GM12878 (cell line): ENCODE measurements around the gene LAMA4. TPM values are rescaled to one million over a fixed set of nuclear protein-coding genes. Genes with fewer than 3 reads are reported as not detected.

Source experiments
- ATAC-seq: fragments of 200-7000 bp; cut with Tn5 transposase; 3 replicates; pipeline ENCODE4 v1.9.1; 2020; ENCODE audit warnings: mild to moderate bottlenecking, moderate library complexity
- BruUV-seq: library from RNA; stranded (reverse); fragments of 400-500 nt; replicated peaks from 2 replicates; lab custom pipeline; 2021; lab: Mats Ljungman, UMichigan
- CTCF ChIA-PET: fragments of 300-600 bp; sonication (Branson Sonifier 250); formaldehyde crosslinking; extraction: SDS; loops from one replicate; lab custom pipeline; 2021; ENCODE audit warnings: inconsistent platforms; lab: Yijun Ruan, JAX
- POLR2A ChIA-PET: fragments of 350-600 bp; formaldehyde crosslinking; extraction: SDS; loops from one replicate; lab custom pipeline; 2021; ENCODE audit warnings: inconsistent platforms; lab: Charles Lee
- RAD21 ChIA-PET: fragments of 300-600 bp; sonication (Branson Sonifier 250); formaldehyde crosslinking; loops from one replicate; lab custom pipeline; 2023; ENCODE audit warnings: antibody characterized with exemption; ENCODE audit not compliant: unreplicated experiment; lab: Charles Lee
- SMC1A ChIA-PET: fragments of 300-600 bp; sonication (Branson Sonifier 250); formaldehyde crosslinking; loops from one replicate; lab custom pipeline; 2023; ENCODE audit not compliant: unreplicated experiment, uncharacterized antibody; lab: Charles Lee
- DNase-seq: peaks from one replicate; pipeline ENCODE4 v3.0.0-alpha.2; 2011; ENCODE audit warnings: low read depth, low spot score
- FAIRE-seq: peaks from 3 replicates; lab custom pipeline; 2011; peaks lifted over from hg19 to GRCh38; lab: Jason Lieb, UNC
- H2AFZ ChIP-seq: 2 replicates; pipeline ENCODE4 v1.6.0; 2011; ENCODE audit warnings: low read depth, low read length, control low read depth; ENCODE audit not compliant: control insufficient read depth
- H3K27ac ChIP-seq: 2 replicates; pipeline ENCODE4 v1.5.1; 2011; ENCODE audit warnings: control low read depth; ENCODE audit not compliant: control insufficient read depth, insufficient read depth
- H3K27me3 ChIP-seq, 2 experiments: replicated peaks in 1 of 2; 2 replicates each; pipeline versions ENCODE4 v1.6.0 to v1.6.1; 2011; ENCODE audit warnings: low read length in 1 of 2; ENCODE audit not compliant: control insufficient read depth in 2 of 2, insufficient read depth in 2 of 2
- H3K36me3 ChIP-seq, 2 experiments: 2 replicates each; pipeline ENCODE4 v1.5.1; 2011; ENCODE audit warnings: low read length in 1 of 2; ENCODE audit not compliant: control insufficient read depth in 2 of 2, insufficient read depth in 2 of 2
- H3K4me1 ChIP-seq: 2 replicates; pipeline ENCODE4 v1.6.1; 2011; ENCODE audit warnings: mild to moderate bottlenecking, low read length, moderate library complexity, mixed read lengths; ENCODE audit not compliant: control insufficient read depth, insufficient read depth
- H3K4me2 ChIP-seq: 2 replicates; pipeline ENCODE4 v1.6.0; 2011; ENCODE audit warnings: control low read depth; ENCODE audit not compliant: control insufficient read depth, insufficient read depth
- H3K4me3 ChIP-seq: fragments of 200-600 bp; sonication (generic); 2 replicates; pipeline ENCODE4 v1.5.1; 2016
- H3K79me2 ChIP-seq: 2 replicates; pipeline ENCODE4 v1.6.0; 2011; ENCODE audit warnings: low read length; ENCODE audit not compliant: control insufficient read depth, insufficient read depth
- H3K9ac ChIP-seq: 2 replicates; pipeline ENCODE4 v1.8.0; 2011; ENCODE audit warnings: low read length, control low read depth, mixed read lengths; ENCODE audit not compliant: control insufficient read depth, insufficient read depth
- H3K9me3 ChIP-seq: replicated peaks from 3 replicates; pipeline ENCODE4 v1.5.1; 2011; ENCODE audit warnings: mild to moderate bottlenecking, low read length; ENCODE audit not compliant: control insufficient read depth, insufficient read depth
- H4K20me1 ChIP-seq: 2 replicates; pipeline ENCODE4 v1.6.0; 2011; ENCODE audit not compliant: control insufficient read depth, insufficient read depth
- CEBPB ChIP-seq, 2 experiments: fragments of 150-350 bp in 1 of 2; IDR thresholded peaks; 2 replicates each; pipeline ENCODE4 v1.6.1; 2012 to 2014; ENCODE audit warnings: low read depth in 2 of 2, low read length in 2 of 2, borderline replicate concordance in 1 of 2, inconsistent platforms in 1 of 2
- E2F4 ChIP-seq: IDR thresholded peaks from 2 replicates; pipeline ENCODE4 v1.6.1; 2012; ENCODE audit warnings: low read depth, low read length, improper control_type of control experiment
- EGR1 ChIP-seq, 2 experiments: IDR thresholded peaks; 1 replicate in 1 of 2; 2 replicates in 1 of 2; pipeline ENCODE4 v1.6.1; 2011 to 2012; ENCODE audit warnings: low read depth in 2 of 2, low read length in 2 of 2, borderline replicate concordance in 1 of 2, mild to moderate bottlenecking in 1 of 2, moderate library complexity in 1 of 2
- JUNB ChIP-seq: IDR thresholded peaks from 2 replicates; pipeline ENCODE4 v1.6.1; 2016; ENCODE audit warnings: antibody characterized with exemption, mild to moderate bottlenecking
- POLR2AphosphoS2 ChIP-seq: IDR thresholded peaks from 2 replicates; pipeline ENCODE4 v1.6.1; 2011; ENCODE audit warnings: low read depth, mild to moderate bottlenecking, low read length, improper control_type of control experiment, moderate library complexity
- ZBTB40 ChIP-seq: fragments of 450-650 bp; IDR thresholded peaks from 2 replicates; pipeline ENCODE4 v1.6.1; 2016; ENCODE audit warnings: mild to moderate bottlenecking, moderate library complexity, borderline replicate concordance
- ZNF207 ChIP-seq: fragments of 450-650 bp; IDR thresholded peaks from 2 replicates; pipeline ENCODE4 v1.6.1; 2014; ENCODE audit warnings: antibody characterized with exemption, mild to moderate bottlenecking, borderline replicate concordance
- in situ Hi-C: fragments of 300-500 bp; cut with MboI; formaldehyde crosslinking; loops from 9 replicates; pipeline ENCODE4 v1.14.3; 2018; ENCODE audit warnings: mixed read lengths
- intact Hi-C: fragments of 100-400 bp; cut with micrococcal nuclease; formaldehyde crosslinking; loops from one replicate; pipeline ENCODE4 v1.14.2; 2022; ENCODE audit not compliant: unreplicated experiment
- polyA plus RNA-seq, 11 experiments: library from polyadenylated mRNA; depleted of rRNA in 4 of 11; unstranded in 6 of 11; stranded (reverse) in 5 of 11; fragments of >200 nt; fragmentation: Nextera tagmentation in 4 of 11; fragmentation: Illumina TruSeq in 1 of 11; extraction: Ambion mirVana in 4 of 11; extraction: Trizol in 1 of 11; gene quantifications; 1 replicate in 1 of 11; 2 replicates in 10 of 11; pipeline versions ENCODE4 v1.2.1 to v1.2.3, GENCODE V29; 2011 to 2016; ENCODE audit warnings: inconsistent platforms in 2 of 11, missing spikeins in 2 of 11, low read depth in 1 of 11
- total RNA-seq, 4 experiments: library from RNA; depleted of rRNA in 3 of 4; stranded (reverse); fragments of >200 nt in 3 of 4; fragmentation: Illumina TruSeq in 1 of 4; extraction: Trizol in 1 of 4; gene quantifications; 2 replicates each; pipeline versions ENCODE4 v1.2.1 to v1.2.3, GENCODE V29; 2013 to 2021
- TF ChIP-seq, protein P1 (sequence below): IDR thresholded peaks from 2 replicates; pipeline ENCODE4 v1.6.1; 2012; ENCODE audit warnings: low read depth, low read length, improper control_type of control experiment

LAMA4 gene
- total and polyA plus RNA-seq, 10 of the 15 experiments (the other 5 are each of a cell fraction or from before 2014, with no cell fraction given) = 0.11 to 0.21 (median 0.14) TPM; not detected in 7

GRCh38 chr6:112296694-112297093 lies 42.3 kb upstream of the LAMA4 start:
- RAD21 ChIA-PET = interaction anchor here (1.2 to 1.8 kb wide), 3 partner anchors 9 to 117 kb away, joined by 3 to 8 read pairs (median 3); no protein-coding TSS in a partner anchor
- POLR2A ChIA-PET = no interaction called here

More at GRCh38 chr6:112296694-112297093, 42.3 kb upstream of the LAMA4 start:
- no peak overlapping the region for H3K27ac ChIP-seq
- H3K79me2 ChIP-seq = no peaks in the 10 kb centered on the region
- in situ Hi-C loops (no loop called here), intact Hi-C loops (no loop called here)
- no peaks in the 10 kb centered on the region for H3K36me3 ChIP-seq
- H3K4me1 ChIP-seq = no peaks in the 10 kb centered on the region
- FAIRE-seq (no peak), DNase-seq (no peak), ATAC-seq (no peak)
- no peak overlapping the region for H3K4me3 ChIP-seq
- no peak overlapping the region for H3K4me2 ChIP-seq
- TF ChIP-seq E2F4 (no peak), ZBTB40 (no peak), ZNF207 (no peak), JUNB (no peak), CEBPB (IDR thresholded peaks at IDR 0.05; ENCODE audit: borderline replicate concordance in 1 of 2, low read depth in 2 of 2, low read length in 2 of 2) (no peak), EGR1 (IDR thresholded peaks at IDR 0.05; ENCODE audit: borderline replicate concordance in 1 of 2, low read depth in 2 of 2, low read length in 2 of 2) (no peak), POLR2AphosphoS2 (no peak)
- TF ChIP-seq, protein P1, sequence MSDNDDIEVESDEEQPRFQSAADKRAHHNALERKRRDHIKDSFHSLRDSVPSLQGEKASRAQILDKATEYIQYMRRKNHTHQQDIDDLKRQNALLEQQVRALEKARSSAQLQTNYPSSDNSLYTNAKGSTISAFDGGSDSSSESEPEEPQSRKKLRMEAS = no peak
- H3K9ac ChIP-seq = no peak overlapping the region
- no peaks in the 10 kb centered on the region for H3K9me3 ChIP-seq
- H3K27me3 ChIP-seq = peaks cover 0 to 2% of the 10 kb centered on the region in 2 experiments; a peak in 2 of 4 replicates
- no peak overlapping the region for H2AFZ ChIP-seq
- H4K20me1 ChIP-seq = no peaks in the 10 kb centered on the region
- BruUV-seq = no TSS peak
- CTCF ChIA-PET = interaction anchor here (0.6 to 6.4 kb wide), 8 partner anchors 8 to 118 kb away, joined by 3 to 33 read pairs (median 4); no protein-coding TSS in a partner anchor
- SMC1A ChIA-PET = interaction anchor here (0.7 to 4.0 kb wide), 5 partner anchors 8 to 1083 kb away, joined by 3 to 15 read pairs (median 9); no protein-coding TSS in a partner anchor
